GM12873 (cell line): ENCODE data around the gene IMMT.

ENCODE experiments used
- CTCF ChIP-seq: IDR thresholded peaks from 2 replicates; pipeline ENCODE4 v1.5.1; 2012; ENCODE audit warnings: low read depth, mild to moderate bottlenecking, moderate library complexity, low read length, control low read depth; ENCODE audit not compliant: insufficient read depth; ENCODE audit errors: missing control alignments

The IMMT gene

GRCh38 chr2:86195055-86195807, at the start of gene IMMT:
Gene IMMT, minus strand, starts transcription at chr2:86195462. Its CDS starts 80 bp downstream, at chr2:86195382.
- no peak for TF ChIP-seq CTCF

GRCh38 chr2:86243950-86244733, 48.9 kb upstream of the IMMT start:
- TF ChIP-seq CTCF: no peak

GRCh38 chr2:86243272-86243671, 48.0 kb upstream of the IMMT start:
- no peak for TF ChIP-seq CTCF

GRCh38 chr2:86241611-86242010, 46.3 kb upstream of the IMMT start:
- no peak for TF ChIP-seq CTCF

- TF ChIP-seq CTCF: no peak
Measured at GRCh38 chr2:86240251-86240650, 45.0 kb upstream of the IMMT start.

GRCh38 chr2:86239745-86240144, 44.5 kb upstream of the IMMT start:
- TF ChIP-seq CTCF: no peak

GRCh38 chr2:86239326-86239725, 44.1 kb upstream of the IMMT start:
- TF ChIP-seq CTCF: no peak
